Esophagus muscularis mucosa (tissue), 4 donors: Measurements from ENCODE around the gene APOE. TPM values are rescaled to one million over a fixed set of nuclear protein-coding genes. Genes with fewer than 3 reads are reported as not detected.
"Not testable (repeated sequence)": the region's sequence is repeated elsewhere in the genome, so short reads cannot be mapped to it uniquely, and the experiment has no call there.

Source experiments
- DNase-seq: peaks from one replicate; pipeline ENCODE4 v3.0.0-alpha.2; 2017; ENCODE audit errors: extremely low spot score
- H3K27ac ChIP-seq, 4 donors: fragments of 200-600 bp; sonication (generic); replicated peaks in 1 of 4; 1 replicate in 3 of 4; 2 replicates in 1 of 4; pipeline ENCODE4 v1.5.1; 2016 to 2019; ENCODE audit warnings: mild to moderate bottlenecking in 1 of 4
- H3K27me3 ChIP-seq, 4 donors: fragments of 200-600 bp; sonication (generic); one replicate each; pipeline versions ENCODE4 v1.5.1 to v1.6.0; 2016 to 2019
- H3K36me3 ChIP-seq, 4 donors: fragments of 200-600 bp; sonication (generic); one replicate each; pipeline ENCODE4 v1.5.1; 2016 to 2019
- H3K4me1 ChIP-seq, 4 donors: fragments of 200-600 bp; sonication (generic); one replicate each; pipeline ENCODE4 v1.5.1; 2016 to 2019
- H3K4me3 ChIP-seq, 4 donors: fragments of 200-600 bp; sonication (generic); 1 replicate in 2 of 4; 2 replicates in 2 of 4; pipeline ENCODE4 v1.5.1; 2016 to 2019; ENCODE audit warnings: mild to moderate bottlenecking in 4 of 4, moderate library complexity in 1 of 4
- H3K9me3 ChIP-seq, 4 donors: fragments of 200-600 bp; sonication (generic); 1 replicate in 3 of 4; 2 replicates in 1 of 4; pipeline ENCODE4 v1.5.1; 2016 to 2019
- CTCF ChIP-seq, 3 experiments: fragments of 200-600 bp in 2 of 3; fragments of 450-650 bp in 1 of 3; sonication (generic) in 2 of 3; IDR thresholded peaks; one replicate each; pipeline ENCODE4 v1.5.1; 2017 to 2019; ENCODE audit warnings: antibody characterized with exemption in 3 of 3, mild to moderate bottlenecking in 2 of 3, moderate library complexity in 1 of 3
- EP300 ChIP-seq: sonication (generic); formaldehyde crosslinking; IDR thresholded peaks from one replicate; pipeline ENCODE4 v1.6.1; 2017; ENCODE audit warnings: antibody characterized with exemption
- POLR2A ChIP-seq: fragments of 450-650 bp; IDR thresholded peaks from one replicate; pipeline ENCODE4 v1.6.1; 2017; ENCODE audit warnings: antibody characterized with exemption, moderate library complexity, mild to moderate bottlenecking, low read depth
- POLR2AphosphoS5 ChIP-seq, 2 donors: sonication (generic); formaldehyde crosslinking; IDR thresholded peaks; one replicate each; pipeline ENCODE4 v1.6.1; 2017; ENCODE audit warnings: antibody characterized with exemption in 2 of 2
- WGBS: methylation state at CpG from one replicate; pipeline ENCODE4 v1.1.5; 2018; 5-methylcytosine and 5-hydroxymethylcytosine counted together
- intact Hi-C: fragments of 100-400 bp; cut with DNase I; formaldehyde crosslinking; loops from one replicate; pipeline ENCODE4 v1.15.1; 2023
- total RNA-seq, 4 donors: library from RNA; depleted of rRNA; stranded (reverse); fragments of >200 nt; gene quantifications; one replicate each; pipeline versions ENCODE4 v1.1.0 to v1.2.1, GENCODE V29; 2016

APOE gene
- total RNA-seq, 4 donors from 2014 or later, result 20.3 to 47.3 (median 37.2) TPM

- Histone ChIP-seq H3K4me3 (no peak overlapping the region), H3K4me1 (peaks cover 0 to 16% (median 8%) of the 10 kb centered on the region in 4 donors), H3K36me3 (peaks cover 42 to 81% (median 79%) of the 10 kb centered on the region in 4 donors), H3K27ac (no peak overlapping the region), H3K9me3 (no peaks in the 10 kb centered on the region), H3K27me3 (no peaks in the 10 kb centered on the region)
- no peak for DNase-seq
- intact Hi-C loops, result no loop called here
- TF ChIP-seq CTCF (IDR thresholded peaks at IDR 0.05) (no peak), EP300 (no peak), POLR2A (no peak), POLR2AphosphoS5 (IDR thresholded peaks at IDR 0.05) (no peak)
- 81% methylated on average over 3 of the region's 5 CpGs for WGBS
Observed at GRCh38 chr19:44876930-44877535, 28.6 kb upstream of the APOE start.

- WGBS, result 81% methylated on average over 26 of the region's 26 CpGs
Observed at GRCh38 chr19:44878120-44878865, 27.3 kb upstream of the APOE start.

DNA sequence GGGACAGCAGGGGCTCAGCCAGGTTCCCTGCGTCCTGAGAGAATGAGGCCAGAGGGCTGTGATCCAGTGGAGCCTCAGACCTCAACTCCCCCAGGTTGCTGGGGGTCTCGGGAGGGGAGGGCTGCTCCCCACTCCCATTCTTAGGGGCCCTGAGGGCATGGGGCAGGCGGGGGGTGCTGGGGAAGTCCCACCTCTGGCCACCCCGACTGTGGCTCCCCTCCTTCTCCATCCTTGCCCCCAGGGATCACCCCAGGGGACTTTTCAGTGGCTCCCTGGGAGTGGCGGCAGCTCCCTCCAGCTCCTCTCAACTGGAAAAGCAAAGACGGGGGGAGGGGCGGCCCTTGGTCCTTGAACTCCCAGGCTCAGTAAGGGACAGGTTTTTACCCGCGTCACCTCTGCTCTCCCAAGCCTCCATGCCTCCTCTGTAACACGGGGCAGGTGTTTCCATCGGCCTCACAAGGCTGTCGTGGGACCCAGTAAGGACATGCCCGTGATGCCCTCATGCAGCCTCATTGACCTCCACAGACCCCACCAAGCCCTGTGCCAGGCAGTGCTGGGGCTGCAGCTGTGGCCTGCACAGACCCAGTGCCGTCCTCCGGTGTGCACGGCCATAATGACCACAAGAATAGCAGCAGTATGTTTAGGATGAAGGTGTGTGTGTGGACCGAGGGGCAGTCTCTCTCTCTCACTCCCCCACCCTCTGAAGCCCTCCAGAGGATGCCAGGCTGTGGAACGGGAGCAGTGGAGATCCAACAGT lies 26.1 kb upstream of the APOE start:
- TF ChIP-seq POLR2A (no peak), EP300 (no peak), CTCF (IDR thresholded peaks at IDR 0.05) (no peak), POLR2AphosphoS5 (IDR thresholded peaks at IDR 0.05) (no peak)
- 76% methylated on average over 17 of the region's 18 CpGs for WGBS
- Histone ChIP-seq H3K4me3 (no peak overlapping the region), H3K27me3 (no peaks in the 10 kb centered on the region), H3K9me3 (no peaks in the 10 kb centered on the region), H3K36me3 (peaks cover 19 to 77% (median 69%) of the 10 kb centered on the region in 4 donors), H3K4me1 (peaks cover 0 to 14% (median 8%) of the 10 kb centered on the region in 4 donors), H3K27ac (peak overlapping the region in 1 of 4 donors; percentile 10)
- DNase-seq, result no peak
- intact Hi-C loops, result no loop called here

More at GRCh38 chr19:44878120-44878865, 27.3 kb upstream of the APOE start:
- Histone ChIP-seq H3K27ac (no peak overlapping the region), H3K4me3 (no peak overlapping the region), H3K36me3 (peaks cover 29 to 77% (median 71%) of the 10 kb centered on the region in 4 donors), H3K27me3 (no peaks in the 10 kb centered on the region), H3K9me3 (no peaks in the 10 kb centered on the region), H3K4me1 (peaks cover 0 to 14% (median 8%) of the 10 kb centered on the region in 4 donors)
- TF ChIP-seq EP300, result no peak
- no peak for TF ChIP-seq POLR2A
- TF ChIP-seq CTCF (IDR thresholded peaks at IDR 0.05), result no peak
- TF ChIP-seq POLR2AphosphoS5 (IDR thresholded peaks at IDR 0.05), result no peak
- intact Hi-C loops, result no loop called here
- no peak for DNase-seq

GRCh38 chr19:44882063-44882462 lies 23.5 kb upstream of the APOE start:
- H3K36me3 ChIP-seq, result peaks cover 0 to 74% (median 66%) of the 10 kb centered on the region in 4 donors
- no peaks in the 10 kb centered on the region for H3K9me3 ChIP-seq
- TF ChIP-seq CTCF (IDR thresholded peaks at IDR 0.05) (no peak), POLR2AphosphoS5 (IDR thresholded peaks at IDR 0.05) (no peak), POLR2A (no peak), EP300 (no peak)
- intact Hi-C loops, result no loop called here
- H3K27me3 ChIP-seq, result no peaks in the 10 kb centered on the region
- peaks cover 0 to 6% (median 0%) of the 10 kb centered on the region in 4 donors for H3K4me1 ChIP-seq
- no peak overlapping the region for H3K4me3 ChIP-seq
- no peak for DNase-seq
- H3K27ac ChIP-seq, result no peak overlapping the region
- 89% methylated on average over 15 of the region's 15 CpGs for WGBS

DNA sequence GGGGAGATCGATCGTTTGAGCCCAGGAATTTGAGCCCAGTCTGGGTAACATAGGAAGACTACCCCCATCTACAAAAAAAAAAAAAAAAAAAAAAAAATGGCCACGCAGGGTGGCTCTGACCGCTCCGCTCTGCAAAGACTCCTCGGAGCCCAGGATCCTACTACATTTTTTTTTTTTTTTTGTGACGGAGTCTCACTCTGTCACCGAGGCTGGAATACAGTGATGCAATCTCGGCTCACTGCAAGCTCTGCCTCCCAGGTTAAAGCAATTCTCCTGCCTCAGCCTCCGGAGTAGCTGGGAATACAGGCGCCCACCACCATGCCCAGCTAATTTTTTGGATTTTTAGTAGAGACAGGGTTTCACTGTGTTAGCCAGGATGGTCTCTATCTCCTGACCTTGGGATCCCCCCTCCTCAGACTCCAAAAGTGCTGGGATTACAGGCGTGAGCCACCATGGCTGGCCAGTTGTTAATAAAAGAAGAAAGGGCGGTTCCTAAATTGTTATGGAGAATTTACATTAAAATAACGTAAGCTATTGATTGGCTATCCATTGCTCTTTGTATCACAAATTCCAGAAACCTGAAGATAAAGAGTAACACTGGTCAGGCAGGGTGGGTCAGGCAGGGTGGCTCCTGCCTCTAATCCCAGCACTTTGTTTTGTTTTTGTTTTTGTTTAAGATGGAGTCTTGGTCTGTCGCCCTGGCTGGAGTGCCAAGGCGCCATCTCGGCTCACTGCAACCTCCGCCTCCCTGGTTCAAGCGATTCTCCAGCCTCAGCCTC lies 22.8 kb upstream of the APOE start:
- H3K9me3 ChIP-seq, H3K27ac ChIP-seq, intact Hi-C loops, H3K27me3 ChIP-seq, H3K4me1 ChIP-seq, DNase-seq, H3K4me3 ChIP-seq: not testable (repeated sequence)
- H3K36me3 ChIP-seq, result peaks cover under 1 to 74% (median 66%) of the 10 kb centered on the region in 4 donors
- WGBS, result 95% methylated on average over 19 of the region's 19 CpGs
